ENCODE data around the gene MYOM3. TPM values are rescaled to one million over a fixed set of nuclear protein-coding genes. Genes with fewer than 3 reads are reported as not detected.

Gene MYOM3
- total and polyA plus RNA-seq, 2 of the 13 experiments (the other 11 are each of a cell fraction or from before 2014, with no cell fraction given), result 5.8 to 15.3 TPM

DNA sequence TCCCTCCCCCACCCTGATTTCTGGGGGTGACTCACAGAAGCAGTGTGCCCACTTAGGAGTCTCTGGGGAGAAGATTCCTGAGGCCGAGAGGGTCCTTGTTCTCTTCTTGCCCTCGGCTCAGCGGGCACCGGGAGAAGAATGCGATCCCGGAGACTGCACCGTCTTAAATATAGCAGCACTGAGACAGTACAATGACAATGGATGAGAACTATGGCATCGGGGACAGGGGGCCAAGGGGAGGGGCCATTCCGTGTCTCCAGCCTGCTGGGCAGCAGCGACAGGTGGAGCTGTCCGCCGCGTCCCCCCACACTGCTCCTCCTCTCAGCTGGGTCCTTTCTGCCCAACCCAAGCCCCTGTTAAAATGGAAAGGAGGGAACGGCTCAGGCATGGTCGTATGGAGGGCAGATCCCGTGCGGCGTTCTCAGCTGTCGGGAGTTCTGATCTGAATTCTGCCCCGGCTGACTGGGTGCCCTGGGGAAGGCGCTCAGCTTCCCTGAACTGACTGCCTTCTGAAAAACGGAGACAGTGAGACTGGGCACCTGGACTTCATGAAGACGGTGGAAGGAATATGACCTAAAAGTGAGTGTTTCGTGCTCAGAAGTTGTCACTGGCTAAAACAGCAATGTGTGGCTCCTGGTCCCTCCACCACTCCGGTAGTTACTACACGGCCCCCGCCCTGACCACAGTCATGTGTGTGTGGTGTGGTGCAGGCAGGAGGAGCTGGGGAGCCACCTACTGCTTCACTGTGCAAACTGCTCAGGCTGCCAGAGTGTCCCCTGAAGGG, at the start of gene MYOM3 (continued):
- TF ChIP-seq, protein P1, sequence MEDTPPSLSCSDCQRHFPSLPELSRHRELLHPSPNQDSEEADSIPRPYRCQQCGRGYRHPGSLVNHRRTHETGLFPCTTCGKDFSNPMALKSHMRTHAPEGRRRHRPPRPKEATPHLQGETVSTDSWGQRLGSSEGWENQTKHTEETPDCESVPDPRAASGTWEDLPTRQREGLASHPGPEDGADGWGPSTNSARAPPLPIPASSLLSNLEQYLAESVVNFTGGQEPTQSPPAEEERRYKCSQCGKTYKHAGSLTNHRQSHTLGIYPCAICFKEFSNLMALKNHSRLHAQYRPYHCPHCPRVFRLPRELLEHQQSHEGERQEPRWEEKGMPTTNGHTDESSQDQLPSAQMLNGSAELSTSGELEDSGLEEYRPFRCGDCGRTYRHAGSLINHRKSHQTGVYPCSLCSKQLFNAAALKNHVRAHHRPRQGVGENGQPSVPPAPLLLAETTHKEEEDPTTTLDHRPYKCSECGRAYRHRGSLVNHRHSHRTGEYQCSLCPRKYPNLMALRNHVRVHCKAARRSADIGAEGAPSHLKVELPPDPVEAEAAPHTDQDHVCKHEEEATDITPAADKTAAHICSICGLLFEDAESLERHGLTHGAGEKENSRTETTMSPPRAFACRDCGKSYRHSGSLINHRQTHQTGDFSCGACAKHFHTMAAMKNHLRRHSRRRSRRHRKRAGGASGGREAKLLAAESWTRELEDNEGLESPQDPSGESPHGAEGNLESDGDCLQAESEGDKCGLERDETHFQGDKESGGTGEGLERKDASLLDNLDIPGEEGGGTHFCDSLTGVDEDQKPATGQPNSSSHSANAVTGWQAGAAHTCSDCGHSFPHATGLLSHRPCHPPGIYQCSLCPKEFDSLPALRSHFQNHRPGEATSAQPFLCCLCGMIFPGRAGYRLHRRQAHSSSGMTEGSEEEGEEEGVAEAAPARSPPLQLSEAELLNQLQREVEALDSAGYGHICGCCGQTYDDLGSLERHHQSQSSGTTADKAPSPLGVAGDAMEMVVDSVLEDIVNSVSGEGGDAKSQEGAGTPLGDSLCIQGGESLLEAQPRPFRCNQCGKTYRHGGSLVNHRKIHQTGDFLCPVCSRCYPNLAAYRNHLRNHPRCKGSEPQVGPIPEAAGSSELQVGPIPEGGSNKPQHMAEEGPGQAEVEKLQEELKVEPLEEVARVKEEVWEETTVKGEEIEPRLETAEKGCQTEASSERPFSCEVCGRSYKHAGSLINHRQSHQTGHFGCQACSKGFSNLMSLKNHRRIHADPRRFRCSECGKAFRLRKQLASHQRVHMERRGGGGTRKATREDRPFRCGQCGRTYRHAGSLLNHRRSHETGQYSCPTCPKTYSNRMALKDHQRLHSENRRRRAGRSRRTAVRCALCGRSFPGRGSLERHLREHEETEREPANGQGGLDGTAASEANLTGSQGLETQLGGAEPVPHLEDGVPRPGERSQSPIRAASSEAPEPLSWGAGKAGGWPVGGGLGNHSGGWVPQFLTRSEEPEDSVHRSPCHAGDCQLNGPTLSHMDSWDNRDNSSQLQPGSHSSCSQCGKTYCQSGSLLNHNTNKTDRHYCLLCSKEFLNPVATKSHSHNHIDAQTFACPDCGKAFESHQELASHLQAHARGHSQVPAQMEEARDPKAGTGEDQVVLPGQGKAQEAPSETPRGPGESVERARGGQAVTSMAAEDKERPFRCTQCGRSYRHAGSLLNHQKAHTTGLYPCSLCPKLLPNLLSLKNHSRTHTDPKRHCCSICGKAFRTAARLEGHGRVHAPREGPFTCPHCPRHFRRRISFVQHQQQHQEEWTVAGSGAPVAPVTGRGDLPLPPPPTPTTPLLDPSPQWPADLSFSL (CRISPR knock-in tag; IDR thresholded peaks at IDR 0.05), result peak; percentile 66
- TF ChIP-seq KDM1A (CRISPR knock-in tag; IDR thresholded peaks at IDR 0.05) (no peak), GPN1 (CRISPR knock-in tag; IDR thresholded peaks at IDR 0.05; ENCODE audit: borderline replicate concordance) (no peak), RORA (CRISPR knock-in tag; IDR thresholded peaks at IDR 0.05) (no peak), ZNF274 (CRISPR knock-in tag; IDR thresholded peaks at IDR 0.05) (no peak), SRY (CRISPR knock-in tag; IDR thresholded peaks at IDR 0.05) (no peak), CENPT (CRISPR knock-in tag; IDR thresholded peaks at IDR 0.05; ENCODE audit: low read depth) (no peak), RBAK (CRISPR knock-in tag; IDR thresholded peaks at IDR 0.05) (no peak), SUZ12 (IDR thresholded peaks at IDR 0.05; ENCODE audit: low read depth, low read length) (no peak), ZNF343 (CRISPR knock-in tag; IDR thresholded peaks at IDR 0.05) (no peak), ESRRA (CRISPR knock-in tag; IDR thresholded peaks at IDR 0.05; ENCODE audit: low read depth) (no peak), RFXANK (CRISPR knock-in tag; IDR thresholded peaks at IDR 0.05) (no peak)
- TF ChIP-seq, protein P2, sequence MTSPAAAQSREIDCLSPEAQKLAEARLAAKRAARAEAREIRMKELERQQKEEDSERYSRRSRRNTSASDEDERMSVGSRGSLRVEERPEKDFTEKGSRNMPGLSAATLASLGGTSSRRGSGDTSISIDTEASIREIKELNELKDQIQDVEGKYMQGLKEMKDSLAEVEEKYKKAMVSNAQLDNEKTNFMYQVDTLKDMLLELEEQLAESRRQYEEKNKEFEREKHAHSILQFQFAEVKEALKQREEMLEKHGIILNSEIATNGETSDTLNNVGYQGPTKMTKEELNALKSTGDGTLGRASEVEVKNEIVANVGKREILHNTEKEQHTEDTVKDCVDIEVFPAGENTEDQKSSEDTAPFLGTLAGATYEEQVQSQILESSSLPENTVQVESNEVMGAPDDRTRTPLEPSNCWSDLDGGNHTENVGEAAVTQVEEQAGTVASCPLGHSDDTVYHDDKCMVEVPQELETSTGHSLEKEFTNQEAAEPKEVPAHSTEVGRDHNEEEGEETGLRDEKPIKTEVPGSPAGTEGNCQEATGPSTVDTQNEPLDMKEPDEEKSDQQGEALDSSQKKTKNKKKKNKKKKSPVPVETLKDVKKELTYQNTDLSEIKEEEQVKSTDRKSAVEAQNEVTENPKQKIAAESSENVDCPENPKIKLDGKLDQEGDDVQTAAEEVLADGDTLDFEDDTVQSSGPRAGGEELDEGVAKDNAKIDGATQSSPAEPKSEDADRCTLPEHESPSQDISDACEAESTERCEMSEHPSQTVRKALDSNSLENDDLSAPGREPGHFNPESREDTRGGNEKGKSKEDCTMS (CRISPR knock-in tag; conservative IDR thresholded peaks at IDR 0.05), result no peak
- TF ChIP-seq, protein P3, sequence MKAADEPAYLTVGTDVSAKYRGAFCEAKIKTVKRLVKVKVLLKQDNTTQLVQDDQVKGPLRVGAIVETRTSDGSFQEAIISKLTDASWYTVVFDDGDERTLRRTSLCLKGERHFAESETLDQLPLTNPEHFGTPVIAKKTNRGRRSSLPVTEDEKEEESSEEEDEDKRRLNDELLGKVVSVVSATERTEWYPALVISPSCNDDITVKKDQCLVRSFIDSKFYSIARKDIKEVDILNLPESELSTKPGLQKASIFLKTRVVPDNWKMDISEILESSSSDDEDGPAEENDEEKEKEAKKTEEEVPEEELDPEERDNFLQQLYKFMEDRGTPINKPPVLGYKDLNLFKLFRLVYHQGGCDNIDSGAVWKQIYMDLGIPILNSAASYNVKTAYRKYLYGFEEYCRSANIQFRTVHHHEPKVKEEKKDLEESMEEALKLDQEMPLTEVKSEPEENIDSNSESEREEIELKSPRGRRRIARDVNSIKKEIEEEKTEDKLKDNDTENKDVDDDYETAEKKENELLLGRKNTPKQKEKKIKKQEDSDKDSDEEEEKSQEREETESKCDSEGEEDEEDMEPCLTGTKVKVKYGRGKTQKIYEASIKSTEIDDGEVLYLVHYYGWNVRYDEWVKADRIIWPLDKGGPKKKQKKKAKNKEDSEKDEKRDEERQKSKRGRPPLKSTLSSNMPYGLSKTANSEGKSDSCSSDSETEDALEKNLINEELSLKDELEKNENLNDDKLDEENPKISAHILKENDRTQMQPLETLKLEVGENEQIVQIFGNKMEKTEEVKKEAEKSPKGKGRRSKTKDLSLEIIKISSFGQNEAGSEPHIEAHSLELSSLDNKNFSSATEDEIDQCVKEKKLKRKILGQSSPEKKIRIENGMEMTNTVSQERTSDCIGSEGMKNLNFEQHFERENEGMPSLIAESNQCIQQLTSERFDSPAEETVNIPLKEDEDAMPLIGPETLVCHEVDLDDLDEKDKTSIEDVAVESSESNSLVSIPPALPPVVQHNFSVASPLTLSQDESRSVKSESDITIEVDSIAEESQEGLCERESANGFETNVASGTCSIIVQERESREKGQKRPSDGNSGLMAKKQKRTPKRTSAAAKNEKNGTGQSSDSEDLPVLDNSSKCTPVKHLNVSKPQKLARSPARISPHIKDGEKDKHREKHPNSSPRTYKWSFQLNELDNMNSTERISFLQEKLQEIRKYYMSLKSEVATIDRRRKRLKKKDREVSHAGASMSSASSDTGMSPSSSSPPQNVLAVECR (CRISPR knock-in tag; IDR thresholded peaks at IDR 0.05; ENCODE audit: borderline replicate concordance), result peak; percentile 50; the same call in 1 of the 2 replicates
- TF ChIP-seq, protein P4, sequence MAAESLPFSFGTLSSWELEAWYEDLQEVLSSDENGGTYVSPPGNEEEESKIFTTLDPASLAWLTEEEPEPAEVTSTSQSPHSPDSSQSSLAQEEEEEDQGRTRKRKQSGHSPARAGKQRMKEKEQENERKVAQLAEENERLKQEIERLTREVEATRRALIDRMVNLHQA (CRISPR knock-in tag; IDR thresholded peaks at IDR 0.05), result no peak

Data from HepG2 (cell line).